ENCODE measurements around the gene SPATA13.

SPATA13 gene

GRCh38 chr13:24261566-24261965 is 101.0 kb downstream of the SPATA13 start:
- DNase-seq = peak in 1 of 2 donors; percentile 67

GRCh38 chr13:24263632-24264031 is 103.1 kb downstream of the SPATA13 start:
- no peak for DNase-seq

GRCh38 chr13:24264976-24265375 is 104.5 kb downstream of the SPATA13 start:
- peak; percentile 81 to 85 for DNase-seq

- no peak for DNase-seq
These were observed 104.9 kb downstream of the SPATA13 start for GRCh38 chr13:24265453-24265852.

- peak in 1 of 2 donors; percentile 66 for DNase-seq
These were observed 106.8 kb downstream of the SPATA13 start for GRCh38 chr13:24267274-24267673.

GRCh38 chr13:24267801-24268200 is 107.3 kb downstream of the SPATA13 start:
- DNase-seq = no peak

- no peak for DNase-seq
These were observed 109.3 kb downstream of the SPATA13 start for GRCh38 chr13:24269821-24270220.

GRCh38 chr13:24270639-24271141 is 110.2 kb downstream of the SPATA13 start:
- peak; percentile 79 to 82 for DNase-seq

- no peak for DNase-seq
These were observed 110.7 kb downstream of the SPATA13 start for GRCh38 chr13:24271231-24271600.

- DNase-seq = peak; percentile 85 to 88
These were observed 111.3 kb downstream of the SPATA13 start for GRCh38 chr13:24271601-24272451.

- DNase-seq = no peak
These were observed 112.1 kb downstream of the SPATA13 start for GRCh38 chr13:24272452-24273161.

- no peak for DNase-seq
These were observed 113.4 kb downstream of the SPATA13 start for GRCh38 chr13:24273926-24274325.

- DNase-seq = peak; percentile 78 to 84
These were observed 114.0 kb downstream of the SPATA13 start for GRCh38 chr13:24274452-24275021.

GRCh38 chr13:24275041-24275440 is 114.5 kb downstream of the SPATA13 start:
- no peak for DNase-seq

- DNase-seq = peak in 1 of 2 donors; percentile 67
These were observed 115.8 kb downstream of the SPATA13 start for GRCh38 chr13:24276306-24276705.

- no peak for DNase-seq
These were observed 116.3 kb downstream of the SPATA13 start for GRCh38 chr13:24276861-24277260.

GRCh38 chr13:24277761-24278160 is 117.2 kb downstream of the SPATA13 start:
- no peak for DNase-seq

- DNase-seq = no peak
These were observed 119.0 kb downstream of the SPATA13 start for GRCh38 chr13:24279327-24280110.

- peak in 1 of 2 donors; percentile 59 for DNase-seq
These were observed 120.2 kb downstream of the SPATA13 start for GRCh38 chr13:24280720-24281119.

GRCh38 chr13:24281188-24282008 is 120.9 kb downstream of the SPATA13 start:
- DNase-seq = no peak

- no peak for DNase-seq
These were observed 121.7 kb downstream of the SPATA13 start for GRCh38 chr13:24282256-24282655.
